Bronchial epithelial cell (primary cell): Measurements from ENCODE around the gene SKP1. TPM values are rescaled to one million over a fixed set of nuclear protein-coding genes. Genes with fewer than 3 reads are reported as not detected.

Experiments
- DNase-seq: peaks from one replicate; pipeline ENCODE4 v3.0.0-alpha.2; 2010; ENCODE audit warnings: low read depth
- FAIRE-seq: peaks from 2 replicates; lab custom pipeline; 2011; peaks lifted over from hg19 to GRCh38; lab: Jason Lieb, UNC
- H3K27me3 ChIP-seq: 2 replicates; pipeline ENCODE4 v1.5.1; 2011; ENCODE audit warnings: low read length; ENCODE audit not compliant: control insufficient read depth, insufficient read depth
- H3K36me3 ChIP-seq: 2 replicates; pipeline ENCODE4 v1.5.1; 2011; ENCODE audit warnings: low read length; ENCODE audit not compliant: control insufficient read depth, insufficient read depth
- H3K4me3 ChIP-seq: 2 replicates; pipeline ENCODE4 v1.5.1; 2011; ENCODE audit warnings: mild to moderate bottlenecking, low read depth, low read length, control low read depth
- CTCF ChIP-seq: IDR thresholded peaks from 2 replicates; pipeline ENCODE4 v1.5.1; 2011; ENCODE audit warnings: mild to moderate bottlenecking, moderate library complexity, low read length, control low read depth, inconsistent platforms; ENCODE audit not compliant: insufficient read depth, severe bottlenecking
- total RNA-seq: library from RNA; depleted of rRNA; stranded (reverse); fragments of >200 nt; gene quantifications from 2 replicates; pipeline ENCODE4 v1.2.1, GENCODE V29; 2014

SKP1 gene
- total RNA-seq, 1 donor from 2014 or later: 157 TPM

GRCh38 chr5:134113902-134114875 lies 62.6 kb downstream of the SKP1 start, which contains the start of gene TCF7:
Gene TCF7 (plus strand): TSS chr5:134114681. CDS start chr5:134114907, 226 bp downstream.
- FAIRE-seq (no peak), DNase-seq (peak; percentile 70)
- H3K27me3 ChIP-seq: peaks cover 4% of the 10 kb centered on the region
- TF ChIP-seq CTCF: no peak
- peak within 1 kb of the TSS; percentile 47 for H3K4me3 ChIP-seq
- H3K36me3 ChIP-seq: no peaks in the 10 kb centered on the region

GRCh38 chr5:134113363-134113889 lies 63.3 kb downstream of the SKP1 start:
- FAIRE-seq: no peak
- Histone ChIP-seq H3K36me3 (no peaks in the 10 kb centered on the region), H3K27me3 (peaks cover 4% of the 10 kb centered on the region), H3K4me3 (no peak overlapping the region)
- no peak for DNase-seq
- no peak for TF ChIP-seq CTCF

- Histone ChIP-seq H3K27me3 (peaks cover 4% of the 10 kb centered on the region), H3K36me3 (no peaks in the 10 kb centered on the region), H3K4me3 (no peak overlapping the region)
- no peak for TF ChIP-seq CTCF
- DNase-seq (no peak), FAIRE-seq (no peak)
Observed at GRCh38 chr5:134112726-134113362, 63.9 kb downstream of the SKP1 start.

- FAIRE-seq: no peak
Observed at GRCh38 chr5:134111741-134112647, 64.8 kb downstream of the SKP1 start.

More at GRCh38 chr5:134111741-134112647, 64.8 kb downstream of the SKP1 start:
- peak; percentile 61 for DNase-seq
- no peak for TF ChIP-seq CTCF
- no peak overlapping the region for H3K4me3 ChIP-seq
- H3K27me3 ChIP-seq: peaks cover 4% of the 10 kb centered on the region
- no peaks in the 10 kb centered on the region for H3K36me3 ChIP-seq
